ENCODE results near the gene OR6K6. TPM values are rescaled to one million over a fixed set of nuclear protein-coding genes. Genes with fewer than 3 reads are reported as not detected.

Gene OR6K6
- not detected in 2 replicates for total RNA-seq

GRCh38 chr1:158754420-158754819, at the start of gene OR6K6:
Gene OR6K6, plus strand, starts transcription at chr1:158754720. Its CDS starts 168 bp downstream, at chr1:158754888.

GRCh38 chr1:158720620-158721019, 33.9 kb upstream of the OR6K6 start, which contains the start of gene OR6K3:
Gene OR6K3, minus strand, starts transcription at chr1:158720720. Its CDS starts 2,605 bp downstream, at chr1:158718115.

GRCh38 chr1:158771950-158772866, 17.7 kb downstream of the OR6K6 start, which contains the start of gene OR6N1:
Gene OR6N1, minus strand, starts transcription at chr1:158772195. Its CDS starts 5,513 bp downstream, at chr1:158766682.

GRCh38 chr1:158781104-158781503, 26.6 kb downstream of the OR6K6 start, which contains the start of gene OR6N2:
Gene OR6N2, minus strand, starts transcription at chr1:158781204. Its CDS starts 3,569 bp downstream, at chr1:158777635.

Other genes with a start within 250 kb of the OR6K6 start
- gene OR6Y1, start 200.3 kb upstream of the OR6K6 start, total RNA-seq, result not detected in 2 replicates
- not detected in 2 replicates for gene OR6P1, start 184.1 kb upstream of the OR6K6 start, total RNA-seq
- not detected in 2 replicates for gene OR10X1, start 174.8 kb upstream of the OR6K6 start, total RNA-seq
- not detected in 2 replicates for gene OR10Z1, start 149.5 kb upstream of the OR6K6 start, total RNA-seq
- gene SPTA1, start 68.0 kb upstream of the OR6K6 start, total RNA-seq, result 1.3 and 2.1 TPM in 2 replicates
- gene OR6K2, start 54.1 kb upstream of the OR6K6 start, total RNA-seq, result not detected in 2 replicates
- not detected in 2 replicates for gene OR6K3, start 34.0 kb upstream of the OR6K6 start, total RNA-seq
- gene OR6N1, start 17.5 kb downstream of the OR6K6 start, total RNA-seq, result not detected in 2 replicates
- gene OR6N2, start 26.5 kb downstream of the OR6K6 start, total RNA-seq, result not detected in 2 replicates
- gene MNDA, start 76.6 kb downstream of the OR6K6 start, total RNA-seq, result not detected in 2 replicates
- not detected in 2 replicates for gene PYHIN1, start 176.8 kb downstream of the OR6K6 start, total RNA-seq